ENCODE measurements around the gene THRA.
A peak's percentile ranks its signal among the peaks of the same experiment; 100 is the strongest.

THRA gene

GRCh38 chr17:40104594-40105486 is 42.1 kb downstream of the THRA start:
- H3K27ac Mint-ChIP-seq, result peak overlapping the region; percentile 0
- no peaks in the 10 kb centered on the region for H3K27me3 Mint-ChIP-seq
- ATAC-seq (no peak), DNase-seq (no peak)
- H3K9me3 Mint-ChIP-seq, result no peaks in the 10 kb centered on the region
- no peak overlapping the region for H3K4me3 Mint-ChIP-seq
- H3K36me3 Mint-ChIP-seq (ENCODE audit: low read depth), result no peaks in the 10 kb centered on the region
- H3K4me1 Mint-ChIP-seq, result peaks cover 90% of the 10 kb centered on the region

- H3K4me3 Mint-ChIP-seq, result no peak overlapping the region
- H3K27ac Mint-ChIP-seq, result peak overlapping the region; percentile 28
- H3K4me1 Mint-ChIP-seq, result peaks cover 90% of the 10 kb centered on the region
- no peaks in the 10 kb centered on the region for H3K27me3 Mint-ChIP-seq
- DNase-seq (no peak), ATAC-seq (no peak)
- H3K9me3 Mint-ChIP-seq, result no peaks in the 10 kb centered on the region
- H3K36me3 Mint-ChIP-seq (ENCODE audit: low read depth), result no peaks in the 10 kb centered on the region
Observed at GRCh38 chr17:40105861-40106759, 43.3 kb downstream of the THRA start.

GRCh38 chr17:40106760-40107521 is 44.2 kb downstream of the THRA start:
- H3K4me3 Mint-ChIP-seq, result no peak overlapping the region
- no peak for ATAC-seq
- no peaks in the 10 kb centered on the region for H3K9me3 Mint-ChIP-seq
- H3K4me1 Mint-ChIP-seq, result peaks cover 91% of the 10 kb centered on the region
- no peak overlapping the region for H3K27ac Mint-ChIP-seq
- no peak for DNase-seq
- H3K36me3 Mint-ChIP-seq (ENCODE audit: low read depth), result no peaks in the 10 kb centered on the region
- H3K27me3 Mint-ChIP-seq, result no peaks in the 10 kb centered on the region

GRCh38 chr17:40107522-40108174 is 44.9 kb downstream of the THRA start:
- peak; percentile 9 for ATAC-seq
- peak overlapping the region; percentile 72 for H3K27ac Mint-ChIP-seq
- no peaks in the 10 kb centered on the region for H3K36me3 Mint-ChIP-seq (ENCODE audit: low read depth)
- no peaks in the 10 kb centered on the region for H3K9me3 Mint-ChIP-seq
- no peak for DNase-seq
- no peaks in the 10 kb centered on the region for H3K27me3 Mint-ChIP-seq
- H3K4me1 Mint-ChIP-seq, result peaks cover 95% of the 10 kb centered on the region
- peak overlapping the region; percentile 48 for H3K4me3 Mint-ChIP-seq

GRCh38 chr17:40108970-40109824 is 46.4 kb downstream of the THRA start:
- ATAC-seq (no peak), DNase-seq (no peak)
- no peaks in the 10 kb centered on the region for H3K9me3 Mint-ChIP-seq
- no peaks in the 10 kb centered on the region for H3K36me3 Mint-ChIP-seq (ENCODE audit: low read depth)
- peak overlapping the region; percentile 26 for H3K27ac Mint-ChIP-seq
- no peak overlapping the region for H3K4me3 Mint-ChIP-seq
- H3K27me3 Mint-ChIP-seq, result peaks cover 2% of the 10 kb centered on the region
- peaks cover 96% of the 10 kb centered on the region for H3K4me1 Mint-ChIP-seq

- no peak for DNase-seq
- Mint-ChIP-seq H3K27me3 (peaks cover 2% of the 10 kb centered on the region), H3K27ac (no peak overlapping the region), H3K36me3 (ENCODE audit: low read depth) (no peaks in the 10 kb centered on the region), H3K4me1 (peaks cover 86% of the 10 kb centered on the region), H3K4me3 (no peak overlapping the region), H3K9me3 (no peaks in the 10 kb centered on the region)
- no peak for ATAC-seq
Observed at GRCh38 chr17:40110026-40110845, 47.5 kb downstream of the THRA start.

- no peaks in the 10 kb centered on the region for H3K9me3 Mint-ChIP-seq
- DNase-seq (peak; percentile 75), ATAC-seq (peak; percentile 37)
- H3K36me3 Mint-ChIP-seq (ENCODE audit: low read depth), result no peaks in the 10 kb centered on the region
- H3K4me1 Mint-ChIP-seq, result peaks cover 73% of the 10 kb centered on the region
- H3K27ac Mint-ChIP-seq, result peak overlapping the region; percentile 77
- peaks cover 2% of the 10 kb centered on the region for H3K27me3 Mint-ChIP-seq
- peak overlapping the region; percentile 55 for H3K4me3 Mint-ChIP-seq
Observed at GRCh38 chr17:40111221-40112128, 48.7 kb downstream of the THRA start.

GRCh38 chr17:40112191-40112711 is 49.5 kb downstream of the THRA start:
- H3K36me3 Mint-ChIP-seq (ENCODE audit: low read depth), result no peaks in the 10 kb centered on the region
- DNase-seq (no peak), ATAC-seq (no peak)
- peaks cover 2% of the 10 kb centered on the region for H3K27me3 Mint-ChIP-seq
- no peaks in the 10 kb centered on the region for H3K9me3 Mint-ChIP-seq
- peak overlapping the region; percentile 55 for H3K4me3 Mint-ChIP-seq
- H3K4me1 Mint-ChIP-seq, result peaks cover 65% of the 10 kb centered on the region
- peak overlapping the region; percentile 77 for H3K27ac Mint-ChIP-seq

- H3K9me3 Mint-ChIP-seq, result no peaks in the 10 kb centered on the region
- no peak for DNase-seq
- no peak for ATAC-seq
- peak overlapping the region; percentile 83 for H3K4me3 Mint-ChIP-seq
- no peaks in the 10 kb centered on the region for H3K36me3 Mint-ChIP-seq (ENCODE audit: low read depth)
- peak overlapping the region; percentile 94 for H3K27ac Mint-ChIP-seq
- peaks cover 2% of the 10 kb centered on the region for H3K27me3 Mint-ChIP-seq
- H3K4me1 Mint-ChIP-seq, result peaks cover 61% of the 10 kb centered on the region
Observed at GRCh38 chr17:40112718-40113109, 49.9 kb downstream of the THRA start.

- peak overlapping the region; percentile 83 for H3K4me3 Mint-ChIP-seq
- H3K27ac Mint-ChIP-seq, result peak overlapping the region; percentile 94
- peak; percentile 92 for DNase-seq
- ATAC-seq, result peak; percentile 78
- no peaks in the 10 kb centered on the region for H3K9me3 Mint-ChIP-seq
- peaks cover 2% of the 10 kb centered on the region for H3K27me3 Mint-ChIP-seq
- H3K36me3 Mint-ChIP-seq (ENCODE audit: low read depth), result no peaks in the 10 kb centered on the region
- peaks cover 56% of the 10 kb centered on the region for H3K4me1 Mint-ChIP-seq
Observed at GRCh38 chr17:40113110-40113906, 50.5 kb downstream of the THRA start.

- Mint-ChIP-seq H3K4me1 (peaks cover 53% of the 10 kb centered on the region), H3K27ac (peak overlapping the region; percentile 94), H3K9me3 (no peaks in the 10 kb centered on the region), H3K27me3 (peaks cover 2% of the 10 kb centered on the region), H3K36me3 (ENCODE audit: low read depth) (no peaks in the 10 kb centered on the region), H3K4me3 (peak overlapping the region; percentile 83)
- DNase-seq (no peak), ATAC-seq (no peak)
Observed at GRCh38 chr17:40113907-40114245, 51.1 kb downstream of the THRA start.

All from activated naive CD8-positive, alpha-beta T cell treated with anti-CD3 and anti-CD28 coated beads, Interleukin-2, amount 50 U/mL, for 24 hours (primary cell).